Loucy (cell line): Measurements from ENCODE around the gene SEMA5B.

Experiments used
- H2AFZ ChIP-seq: fragments of 200-600 bp; sonication (generic); 2 replicates; pipeline ENCODE4 v1.6.0; 2016; ENCODE audit warnings: antibody characterized with exemption, mild to moderate bottlenecking, low read length, moderate library complexity
- H3F3A ChIP-seq: fragments of 200-600 bp; 2 replicates; pipeline ENCODE4 v1.6.0; 2016; ENCODE audit warnings: antibody characterized with exemption, low read depth, mild to moderate bottlenecking
- H3K27me3 ChIP-seq: fragments of 200-600 bp; sonication (generic); 2 replicates; pipeline ENCODE4 v1.6.1; 2014; ENCODE audit warnings: low read length, mild to moderate bottlenecking; ENCODE audit not compliant: insufficient read depth, poor library complexity, severe bottlenecking
- H3K36me3 ChIP-seq: fragments of 200-600 bp; sonication (generic); 2 replicates; pipeline ENCODE4 v1.6.1; 2016; ENCODE audit warnings: low read length; ENCODE audit not compliant: insufficient read depth
- H3K4me1 ChIP-seq: fragments of 200-600 bp; sonication (generic); 2 replicates; pipeline ENCODE4 v1.5.1; 2014; ENCODE audit warnings: low read length, mild to moderate bottlenecking; ENCODE audit not compliant: insufficient read depth, poor library complexity, severe bottlenecking
- H3K4me2 ChIP-seq: fragments of 200-600 bp; sonication (generic); 2 replicates; pipeline ENCODE4 v1.6.0; 2014; ENCODE audit warnings: antibody characterized with exemption, low read length, low read depth, mild to moderate bottlenecking; ENCODE audit not compliant: poor library complexity, severe bottlenecking
- H3K4me3 ChIP-seq: fragments of 200-600 bp; sonication (generic); 2 replicates; pipeline ENCODE4 v1.5.1; 2014; ENCODE audit warnings: low read length, mild to moderate bottlenecking, mixed read lengths; ENCODE audit not compliant: poor library complexity, severe bottlenecking
- H3K79me2 ChIP-seq: fragments of 200-600 bp; sonication (generic); 2 replicates; pipeline ENCODE4 v1.6.1; 2014; ENCODE audit warnings: low read length; ENCODE audit not compliant: insufficient read depth
- H3K9ac ChIP-seq: fragments of 200-600 bp; sonication (generic); 2 replicates; pipeline ENCODE4 v1.6.0; 2014; ENCODE audit warnings: mild to moderate bottlenecking, low read depth, low read length, moderate library complexity; ENCODE audit not compliant: poor library complexity, severe bottlenecking
- H3K9me2 ChIP-seq: fragments of 200-600 bp; sonication (generic); replicated peaks from 2 replicates; pipeline ENCODE4 v1.6.1; 2016; ENCODE audit warnings: low read depth, low read length, mixed read lengths
- H3K9me3 ChIP-seq: fragments of 200-600 bp; sonication (generic); 2 replicates; pipeline ENCODE4 v1.6.1; 2014; ENCODE audit warnings: mild to moderate bottlenecking, antibody characterized with exemption, low read length, low read depth; ENCODE audit not compliant: insufficient read depth
- H4K20me1 ChIP-seq: fragments of 200-600 bp; sonication (generic); 2 replicates; pipeline ENCODE4 v1.6.0; 2014; ENCODE audit warnings: antibody characterized with exemption, low read length, mild to moderate bottlenecking; ENCODE audit not compliant: insufficient read depth, poor library complexity, severe bottlenecking
- EZH2phosphoT487 ChIP-seq: fragments of 200-600 bp; IDR thresholded peaks from 2 replicates; pipeline ENCODE4 v1.6.1; 2018; ENCODE audit warnings: antibody characterized with exemption, mild to moderate bottlenecking, moderate library complexity, borderline replicate concordance
- TF ChIP-seq, protein P1 (sequence below): fragments of 200-600 bp; sonication (generic); conservative IDR thresholded peaks from 2 replicates; pipeline ENCODE4 v1.5.1; 2014; ENCODE audit warnings: mild to moderate bottlenecking, antibody characterized with exemption, low read length

Gene SEMA5B

DNA sequence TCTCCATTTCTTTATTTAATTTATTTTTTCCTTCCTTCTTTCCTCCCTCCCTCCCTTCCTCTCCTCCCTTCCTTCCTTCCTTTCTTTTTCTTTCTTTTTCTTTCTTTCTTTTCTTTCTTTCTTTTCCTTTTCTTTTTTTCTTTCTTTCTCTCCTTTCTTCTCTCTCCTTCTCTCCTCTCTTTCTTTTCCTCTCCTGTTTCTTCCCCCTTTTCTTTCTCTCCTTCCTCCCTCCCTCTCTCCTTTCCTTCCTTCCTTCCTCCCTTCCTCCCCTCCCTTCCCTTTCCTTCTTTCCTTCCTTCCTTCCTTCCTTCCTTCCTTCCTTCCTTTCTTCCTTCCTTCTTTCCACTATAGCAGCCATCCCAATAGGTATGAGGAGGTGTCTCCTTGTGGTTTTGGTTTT, 32.5 kb upstream of the SEMA5B start:
- H3K27me3 ChIP-seq = no peaks in the 10 kb centered on the region
- H2AFZ ChIP-seq = no peak overlapping the region
- H3K36me3 ChIP-seq = no peaks in the 10 kb centered on the region
- no peaks in the 10 kb centered on the region for H3K9me2 ChIP-seq
- no peaks in the 10 kb centered on the region for H3K9me3 ChIP-seq
- H3K4me1 ChIP-seq = peaks cover 50% of the 10 kb centered on the region
- no peak overlapping the region for H3K4me3 ChIP-seq
- TF ChIP-seq EZH2phosphoT487 = no peak
- TF ChIP-seq, protein P1, sequence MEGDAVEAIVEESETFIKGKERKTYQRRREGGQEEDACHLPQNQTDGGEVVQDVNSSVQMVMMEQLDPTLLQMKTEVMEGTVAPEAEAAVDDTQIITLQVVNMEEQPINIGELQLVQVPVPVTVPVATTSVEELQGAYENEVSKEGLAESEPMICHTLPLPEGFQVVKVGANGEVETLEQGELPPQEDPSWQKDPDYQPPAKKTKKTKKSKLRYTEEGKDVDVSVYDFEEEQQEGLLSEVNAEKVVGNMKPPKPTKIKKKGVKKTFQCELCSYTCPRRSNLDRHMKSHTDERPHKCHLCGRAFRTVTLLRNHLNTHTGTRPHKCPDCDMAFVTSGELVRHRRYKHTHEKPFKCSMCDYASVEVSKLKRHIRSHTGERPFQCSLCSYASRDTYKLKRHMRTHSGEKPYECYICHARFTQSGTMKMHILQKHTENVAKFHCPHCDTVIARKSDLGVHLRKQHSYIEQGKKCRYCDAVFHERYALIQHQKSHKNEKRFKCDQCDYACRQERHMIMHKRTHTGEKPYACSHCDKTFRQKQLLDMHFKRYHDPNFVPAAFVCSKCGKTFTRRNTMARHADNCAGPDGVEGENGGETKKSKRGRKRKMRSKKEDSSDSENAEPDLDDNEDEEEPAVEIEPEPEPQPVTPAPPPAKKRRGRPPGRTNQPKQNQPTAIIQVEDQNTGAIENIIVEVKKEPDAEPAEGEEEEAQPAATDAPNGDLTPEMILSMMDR = no peak
- H3F3A ChIP-seq = 0 out of 2 replicates have a peak, but pooled peaks cover 1% of the 10 kb centered on the region
- no peak overlapping the region for H3K4me2 ChIP-seq
- H4K20me1 ChIP-seq = no peaks in the 10 kb centered on the region
- H3K9ac ChIP-seq = no peak overlapping the region
- no peaks in the 10 kb centered on the region for H3K79me2 ChIP-seq

DNA sequence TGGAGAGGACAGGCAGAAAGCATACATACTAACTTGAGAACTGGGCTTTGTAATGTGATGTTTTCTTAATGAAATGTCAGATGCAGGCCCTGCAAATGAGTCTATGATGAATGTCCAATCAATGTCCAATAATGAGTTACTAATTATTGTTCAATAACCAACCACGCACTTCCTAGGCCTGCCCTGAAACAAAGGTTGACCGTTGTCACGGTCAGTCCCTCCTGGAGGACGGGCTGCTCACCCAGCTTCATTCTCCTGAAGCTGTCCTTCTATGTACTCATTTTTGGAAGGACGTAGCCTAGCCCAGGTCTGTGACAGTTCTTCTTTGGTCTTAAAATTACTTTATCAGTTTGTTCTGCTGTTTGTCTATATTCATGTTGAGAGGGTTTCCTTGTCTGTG, 30.9 kb upstream of the SEMA5B start:
- no peaks in the 10 kb centered on the region for H3K27me3 ChIP-seq
- H3F3A ChIP-seq = no peaks in the 10 kb centered on the region
- H3K36me3 ChIP-seq = no peaks in the 10 kb centered on the region
- no peaks in the 10 kb centered on the region for H4K20me1 ChIP-seq
- no peak overlapping the region for H3K9ac ChIP-seq
- H3K4me2 ChIP-seq = peak overlapping the region; percentile 9
- H3K9me2 ChIP-seq = no peaks in the 10 kb centered on the region
- H3K4me3 ChIP-seq = no peak overlapping the region
- H3K79me2 ChIP-seq = no peaks in the 10 kb centered on the region
- H3K9me3 ChIP-seq = no peaks in the 10 kb centered on the region
- H2AFZ ChIP-seq = no peak overlapping the region
- peaks cover 35% of the 10 kb centered on the region for H3K4me1 ChIP-seq
- no peak for TF ChIP-seq EZH2phosphoT487
- TF ChIP-seq, protein P1 = no peak

DNA sequence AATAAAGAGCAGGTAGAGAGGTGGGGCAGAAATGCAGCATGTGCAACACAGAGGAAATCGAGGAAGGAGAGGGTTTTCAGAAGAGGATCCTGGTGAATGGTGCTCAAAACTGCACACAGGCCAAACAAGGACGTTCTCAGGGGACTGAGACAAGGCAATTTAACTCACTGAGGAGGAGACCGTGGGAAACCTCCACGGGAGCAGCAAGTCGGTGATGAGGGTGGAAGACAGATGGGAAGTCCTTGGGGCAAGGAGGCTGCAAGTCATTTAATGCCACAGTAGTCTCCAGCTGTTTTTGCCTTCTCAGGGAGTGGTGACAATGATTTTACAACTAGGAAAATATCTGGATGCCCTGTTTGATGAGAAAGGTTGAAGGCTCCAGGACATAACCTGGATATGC, 27.8 kb upstream of the SEMA5B start:
- Histone ChIP-seq H3K9ac (no peak overlapping the region), H4K20me1 (no peaks in the 10 kb centered on the region), H3K4me2 (no peak overlapping the region), H3K36me3 (no peaks in the 10 kb centered on the region), H3F3A (no peaks in the 10 kb centered on the region), H3K9me3 (no peaks in the 10 kb centered on the region), H3K9me2 (no peaks in the 10 kb centered on the region), H3K4me1 (peaks cover 21% of the 10 kb centered on the region), H3K4me3 (no peak overlapping the region), H2AFZ (no peak overlapping the region), H3K79me2 (no peaks in the 10 kb centered on the region), H3K27me3 (no peaks in the 10 kb centered on the region)
- TF ChIP-seq, protein P1 = no peak
- TF ChIP-seq EZH2phosphoT487 = no peak
